ENCODE results near the gene FAM13C. TPM values are rescaled to one million over a fixed set of nuclear protein-coding genes. Genes with fewer than 3 reads are reported as not detected.
"Not testable (repeated sequence)": the region's sequence is repeated elsewhere in the genome, so short reads cannot be mapped to it uniquely, and the experiment has no call there.

FAM13C gene
- total and polyA plus RNA-seq, 11 donors = 1.00 to 12.4 (median 8.3) TPM

- H3K4me1 ChIP-seq = no peaks in the 10 kb centered on the region
- H3K9me3 ChIP-seq = no peaks in the 10 kb centered on the region
- intact Hi-C loops (cut with DNase I) = no loop called here
- DNase-seq (no peak), ATAC-seq (no peak)
- no peaks in the 10 kb centered on the region for H3K36me3 ChIP-seq
- H3K27ac ChIP-seq = no peak overlapping the region
- TF ChIP-seq, protein P1, sequence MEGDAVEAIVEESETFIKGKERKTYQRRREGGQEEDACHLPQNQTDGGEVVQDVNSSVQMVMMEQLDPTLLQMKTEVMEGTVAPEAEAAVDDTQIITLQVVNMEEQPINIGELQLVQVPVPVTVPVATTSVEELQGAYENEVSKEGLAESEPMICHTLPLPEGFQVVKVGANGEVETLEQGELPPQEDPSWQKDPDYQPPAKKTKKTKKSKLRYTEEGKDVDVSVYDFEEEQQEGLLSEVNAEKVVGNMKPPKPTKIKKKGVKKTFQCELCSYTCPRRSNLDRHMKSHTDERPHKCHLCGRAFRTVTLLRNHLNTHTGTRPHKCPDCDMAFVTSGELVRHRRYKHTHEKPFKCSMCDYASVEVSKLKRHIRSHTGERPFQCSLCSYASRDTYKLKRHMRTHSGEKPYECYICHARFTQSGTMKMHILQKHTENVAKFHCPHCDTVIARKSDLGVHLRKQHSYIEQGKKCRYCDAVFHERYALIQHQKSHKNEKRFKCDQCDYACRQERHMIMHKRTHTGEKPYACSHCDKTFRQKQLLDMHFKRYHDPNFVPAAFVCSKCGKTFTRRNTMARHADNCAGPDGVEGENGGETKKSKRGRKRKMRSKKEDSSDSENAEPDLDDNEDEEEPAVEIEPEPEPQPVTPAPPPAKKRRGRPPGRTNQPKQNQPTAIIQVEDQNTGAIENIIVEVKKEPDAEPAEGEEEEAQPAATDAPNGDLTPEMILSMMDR (IDR thresholded peaks at IDR 0.05) = no peak
- TF ChIP-seq POLR2A (IDR thresholded peaks at IDR 0.05) = no peak
- 94 to 96% (median 96%) methylated on average over 4 of the region's 4 CpGs for WGBS, 4 donors
- no peak overlapping the region for H3K4me3 ChIP-seq
- no peaks in the 10 kb centered on the region for H3K27me3 ChIP-seq
Measured at GRCh38 chr10:59229441-59229840, 132.9 kb downstream of the FAM13C start.

DNA sequence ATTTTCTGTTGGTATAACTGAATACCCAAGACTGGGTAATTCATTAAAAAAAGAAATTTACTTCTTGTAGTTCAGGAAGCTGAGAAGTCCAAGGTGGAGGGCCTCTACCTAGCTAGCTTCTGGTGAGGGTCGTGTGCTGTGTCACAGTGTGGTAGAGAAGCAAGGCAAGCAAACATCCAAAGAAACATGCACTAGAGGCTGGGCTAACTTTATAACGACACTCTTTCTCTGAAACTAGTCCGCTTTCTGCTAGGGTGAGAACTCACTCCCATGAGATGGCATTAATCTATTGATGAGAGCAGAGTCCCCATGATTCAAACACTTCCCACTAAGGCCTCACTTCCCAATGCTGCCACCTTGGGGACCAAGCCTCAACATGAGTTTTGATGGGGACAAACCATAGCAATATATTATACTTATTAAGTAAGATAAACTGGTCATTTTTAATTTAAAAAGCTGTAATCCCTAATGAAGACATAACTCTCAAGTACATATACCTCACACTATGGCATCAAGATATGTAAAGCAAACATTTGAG lies 135.1 kb downstream of the FAM13C start:
- H3K4me3 ChIP-seq = no peak overlapping the region
- 87 to 92% (median 91%) methylated on average over 3 of the region's 3 CpGs for WGBS, 4 donors
- H3K4me1 ChIP-seq = no peaks in the 10 kb centered on the region
- H3K27ac ChIP-seq = no peak overlapping the region
- intact Hi-C loops (cut with DNase I) = no loop called here
- no peak for ATAC-seq
- TF ChIP-seq, protein P1 (IDR thresholded peaks at IDR 0.05) = no peak
- TF ChIP-seq POLR2A (IDR thresholded peaks at IDR 0.05) = no peak
- DNase-seq = no peak
- no peaks in the 10 kb centered on the region for H3K27me3 ChIP-seq
- H3K9me3 ChIP-seq = no peaks in the 10 kb centered on the region
- no peaks in the 10 kb centered on the region for H3K36me3 ChIP-seq

- Histone ChIP-seq H3K9me3 (no peaks in the 10 kb centered on the region), H3K27ac (no peak overlapping the region), H3K4me3 (no peak overlapping the region), H3K4me1 (no peaks in the 10 kb centered on the region), H3K27me3 (no peaks in the 10 kb centered on the region), H3K36me3 (no peaks in the 10 kb centered on the region)
- intact Hi-C loops (cut with DNase I) = no loop called here
- no peak for DNase-seq
- ATAC-seq = no peak
- no peak for TF ChIP-seq POLR2A (IDR thresholded peaks at IDR 0.05)
- TF ChIP-seq, protein P1 (IDR thresholded peaks at IDR 0.05) = no peak
Measured at GRCh38 chr10:59225211-59225610, 137.1 kb downstream of the FAM13C start.

GRCh38 chr10:59223597-59223996 lies 138.8 kb downstream of the FAM13C start:
- H3K9me3 ChIP-seq; intact Hi-C loops (cut with DNase I); ATAC-seq; DNase-seq; H3K27me3 ChIP-seq; H3K36me3 ChIP-seq; H3K4me1 ChIP-seq; H3K27ac ChIP-seq; H3K4me3 ChIP-seq: not testable (repeated sequence)
- WGBS, 4 donors = 89 to 97% (median 94%) methylated on average over 2 of the region's 2 CpGs

GRCh38 chr10:59222788-59223187 lies 139.6 kb downstream of the FAM13C start:
- TF ChIP-seq POLR2A (IDR thresholded peaks at IDR 0.05) = no peak
- TF ChIP-seq, protein P1 (IDR thresholded peaks at IDR 0.05) = no peak
- H3K4me3 ChIP-seq = no peak overlapping the region
- no peak overlapping the region for H3K27ac ChIP-seq
- H3K27me3 ChIP-seq = no peaks in the 10 kb centered on the region
- DNase-seq (no peak), ATAC-seq (no peak)
- H3K9me3 ChIP-seq = no peaks in the 10 kb centered on the region
- no peaks in the 10 kb centered on the region for H3K4me1 ChIP-seq
- no peaks in the 10 kb centered on the region for H3K36me3 ChIP-seq
- intact Hi-C loops (cut with DNase I) = no loop called here
